Embryonic facial prominence (tissue), 1 donor: Measurements from ENCODE around the gene ATXN1.

Source experiments
- DNase-seq: peaks from one replicate; pipeline ENCODE4 v3.0.0-alpha.2; 2016; ENCODE audit errors: extremely low spot score

ATXN1 gene

DNA sequence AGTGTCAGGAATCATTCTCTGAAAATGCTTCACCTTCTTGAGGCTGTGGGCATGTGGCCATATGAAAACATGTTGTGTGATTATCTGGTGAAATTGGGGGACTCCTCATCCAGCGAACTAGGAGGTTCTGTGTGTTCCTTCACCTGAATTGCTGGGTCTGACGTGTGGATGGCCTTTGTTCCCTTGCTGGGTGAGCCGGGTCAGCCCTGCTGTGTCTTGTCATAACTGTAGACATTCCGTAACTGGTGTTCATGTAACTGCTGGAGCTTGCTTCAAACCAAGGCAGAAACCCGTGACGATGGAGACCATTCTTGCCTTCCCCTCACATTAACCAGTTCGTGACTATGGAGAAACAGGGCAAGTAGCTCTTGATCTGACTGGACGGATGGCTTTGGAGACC is 399.4 kb downstream of the ATXN1 start:
- DNase-seq: no peak

- no peak for DNase-seq
Measured at GRCh38 chr6:16361121-16361520, 400.1 kb downstream of the ATXN1 start.

- DNase-seq: no peak
Measured at GRCh38 chr6:16360365-16360764, 400.9 kb downstream of the ATXN1 start.

DNA sequence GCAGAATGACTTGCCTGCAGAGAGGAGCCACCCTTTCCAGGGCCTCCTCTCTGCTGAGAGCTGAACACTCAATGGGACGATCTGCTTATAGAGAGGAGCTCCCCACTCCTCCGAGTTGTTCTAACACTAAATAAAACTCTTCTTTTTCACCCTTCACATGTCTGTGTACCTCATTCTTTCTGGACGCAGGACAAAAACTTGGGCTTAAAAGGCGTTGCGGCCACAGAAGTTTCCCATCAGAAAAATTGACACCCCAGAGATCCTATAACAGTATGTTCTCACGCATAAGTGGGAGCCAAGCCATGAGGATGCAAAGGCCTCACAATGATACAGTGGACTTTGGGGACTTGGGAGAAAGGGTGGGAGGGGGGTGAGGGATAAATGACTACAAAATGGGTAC is 401.7 kb downstream of the ATXN1 start:
- DNase-seq: no peak

DNA sequence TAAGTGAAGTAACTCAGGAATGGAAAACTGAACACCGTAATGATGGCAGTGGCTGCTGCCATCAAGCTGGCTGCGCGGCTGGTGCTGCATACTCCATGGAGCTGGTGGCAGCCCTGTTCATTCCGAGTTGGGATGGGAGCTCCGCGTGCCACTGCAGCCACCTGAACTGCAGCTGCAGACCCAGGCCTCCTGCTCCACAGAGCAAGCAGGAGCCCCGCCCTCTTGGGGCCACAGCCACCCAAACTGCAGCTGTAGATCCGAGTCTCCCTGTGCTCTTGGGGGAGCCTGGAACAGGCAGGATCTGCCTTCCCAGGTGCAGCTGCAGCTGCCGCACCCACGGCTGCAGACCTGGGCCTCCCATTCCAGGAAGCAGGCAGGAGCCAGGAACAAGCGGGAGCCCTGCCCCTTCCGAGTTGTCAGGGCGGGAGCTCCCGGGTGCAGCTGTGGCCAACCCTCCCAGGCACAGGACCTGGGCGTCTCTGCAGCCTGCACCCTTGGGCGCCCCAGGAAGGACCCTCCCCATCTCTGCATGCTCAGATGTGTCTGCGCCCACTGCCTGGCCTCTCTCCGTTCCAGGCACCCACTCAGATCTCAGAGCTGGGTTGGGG is 402.6 kb downstream of the ATXN1 start:
- DNase-seq: no peak

GRCh38 chr6:16355699-16356446 is 405.4 kb downstream of the ATXN1 start:
- no peak for DNase-seq

DNA sequence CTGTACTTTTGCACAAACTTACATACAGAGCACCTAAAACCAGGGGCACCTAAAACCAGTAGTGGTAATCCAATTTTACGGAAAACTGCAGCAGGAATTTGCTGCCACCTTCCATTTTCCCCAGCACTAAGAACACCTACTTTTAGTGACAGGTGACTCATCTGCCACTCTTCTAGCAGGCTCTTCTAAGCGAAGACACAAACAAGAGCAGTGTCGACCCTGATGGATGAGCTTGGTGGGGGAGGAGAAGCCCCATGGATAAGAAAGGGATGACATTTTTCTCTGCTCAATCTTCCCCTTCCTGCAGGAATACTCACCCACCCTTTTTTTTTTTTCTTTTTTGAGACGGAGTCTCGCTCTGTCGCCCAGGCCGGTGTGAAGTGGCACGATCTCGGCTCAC is 406.0 kb downstream of the ATXN1 start:
- DNase-seq: no peak

GRCh38 chr6:16354692-16355091 is 406.6 kb downstream of the ATXN1 start:
- no peak for DNase-seq

DNA sequence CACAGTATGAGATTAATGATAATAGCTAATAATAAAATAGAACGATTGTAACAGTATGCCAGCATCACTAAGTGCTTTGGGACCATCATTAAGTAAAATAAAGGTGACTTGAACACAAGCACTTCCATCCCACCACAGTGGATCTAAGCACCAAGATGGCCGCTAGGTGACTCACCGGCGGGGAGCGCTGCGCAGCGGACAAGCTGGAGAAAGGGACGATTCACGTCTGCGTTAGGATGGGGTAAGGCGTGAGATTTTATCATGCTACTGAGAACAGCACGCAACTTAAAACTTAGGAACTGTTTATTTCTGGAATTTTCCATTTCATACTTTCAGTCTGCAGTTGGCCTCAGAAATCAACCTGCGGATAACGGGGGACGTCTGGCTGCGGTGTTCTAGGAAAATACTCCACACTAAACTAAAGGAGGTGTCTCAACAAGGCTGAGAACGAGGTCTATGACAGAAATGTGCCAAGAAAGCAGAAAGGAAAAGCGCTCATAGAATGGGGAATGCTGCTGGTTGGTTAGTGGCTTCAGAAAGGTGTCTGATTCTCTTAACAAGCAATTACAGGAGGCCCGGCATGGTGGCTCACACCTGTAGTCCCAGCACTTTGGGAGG is 408.3 kb downstream of the ATXN1 start:
- DNase-seq: no peak

DNA sequence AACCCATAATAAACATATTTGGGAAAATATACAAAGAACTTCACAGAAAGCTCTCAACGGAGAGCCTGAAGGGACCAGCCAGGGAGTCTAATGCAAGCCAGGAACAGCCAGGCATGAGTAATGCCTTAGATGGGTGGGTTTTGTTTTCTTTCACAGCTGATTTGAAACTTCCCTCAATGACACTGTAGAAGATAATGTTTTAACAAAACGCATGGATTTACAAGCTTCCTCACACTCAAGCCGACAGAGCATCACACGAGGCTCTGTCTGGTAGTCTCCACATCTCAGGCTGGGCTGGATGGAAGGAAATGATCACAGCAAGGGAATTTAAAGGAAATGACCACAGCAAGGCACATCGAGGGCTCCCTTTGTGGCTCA is 409.0 kb downstream of the ATXN1 start:
- DNase-seq: no peak

DNA sequence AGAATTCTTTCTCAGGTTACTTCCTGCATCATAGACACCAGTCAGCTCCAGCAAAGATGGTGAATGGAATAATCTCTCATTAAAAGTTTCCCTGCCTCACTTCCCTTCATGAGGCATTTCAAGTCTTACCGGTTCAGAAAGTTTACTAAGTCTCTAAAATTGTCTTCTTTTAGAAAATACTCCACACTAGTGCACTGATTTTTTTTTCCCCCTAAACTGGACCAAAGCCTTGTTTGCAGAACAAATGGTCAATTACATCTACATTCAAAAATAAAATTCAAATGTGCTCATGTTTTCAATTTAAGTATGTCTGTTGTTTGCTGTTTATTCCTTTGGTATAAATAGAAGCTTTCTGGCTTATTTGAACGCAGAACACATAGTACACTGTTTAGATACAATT is 411.7 kb downstream of the ATXN1 start:
- no peak for DNase-seq

GRCh38 chr6:16346831-16347230 is 414.4 kb downstream of the ATXN1 start:
- DNase-seq: no peak

DNA sequence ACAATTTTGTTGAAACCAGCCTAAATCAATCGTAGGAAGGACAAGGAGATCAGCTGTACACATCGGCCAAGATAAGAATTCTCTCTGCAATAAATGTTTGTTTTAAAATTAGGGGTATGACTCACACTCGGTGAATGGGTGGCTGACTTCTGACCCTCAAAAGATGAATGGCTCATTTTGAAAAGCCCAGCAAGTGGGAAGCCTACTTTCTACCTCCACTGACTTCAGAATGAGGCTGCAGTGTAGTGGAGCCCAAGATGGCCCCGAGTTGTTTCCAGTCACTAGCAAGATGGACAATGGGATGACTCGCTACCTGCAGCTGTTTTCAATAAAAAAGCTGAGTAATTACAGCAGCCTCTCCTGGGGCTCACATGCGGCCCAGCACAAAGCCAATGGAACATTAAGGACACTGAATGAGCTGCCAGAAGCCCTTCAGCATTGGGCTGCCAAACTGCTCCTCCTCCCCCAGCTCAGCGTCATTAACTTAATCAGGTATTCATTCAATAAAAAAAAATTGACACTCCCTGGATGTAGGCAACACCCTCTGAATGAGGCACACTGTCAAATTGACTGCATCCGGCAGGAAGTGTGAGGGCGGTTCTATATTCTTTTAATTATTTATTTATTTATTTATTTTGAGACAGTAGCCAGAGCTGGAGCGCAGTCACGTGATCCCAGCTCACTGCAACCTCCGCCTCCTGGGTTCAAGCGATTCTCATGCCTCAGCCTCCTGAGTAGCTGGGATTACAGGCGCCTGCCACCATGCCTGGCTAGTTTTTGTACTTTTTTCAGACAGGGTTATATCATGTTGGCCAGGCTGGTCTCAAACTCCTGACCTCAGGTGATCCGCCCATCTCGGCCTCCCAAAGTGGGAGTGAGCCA is 415.6 kb downstream of the ATXN1 start:
- DNase-seq: no peak

GRCh38 chr6:16344756-16345155 is 416.5 kb downstream of the ATXN1 start:
- no peak for DNase-seq

GRCh38 chr6:16343593-16343992 is 417.7 kb downstream of the ATXN1 start:
- DNase-seq: no peak

- DNase-seq: no peak
Measured at GRCh38 chr6:16339265-16339587, 422.0 kb downstream of the ATXN1 start.

DNA sequence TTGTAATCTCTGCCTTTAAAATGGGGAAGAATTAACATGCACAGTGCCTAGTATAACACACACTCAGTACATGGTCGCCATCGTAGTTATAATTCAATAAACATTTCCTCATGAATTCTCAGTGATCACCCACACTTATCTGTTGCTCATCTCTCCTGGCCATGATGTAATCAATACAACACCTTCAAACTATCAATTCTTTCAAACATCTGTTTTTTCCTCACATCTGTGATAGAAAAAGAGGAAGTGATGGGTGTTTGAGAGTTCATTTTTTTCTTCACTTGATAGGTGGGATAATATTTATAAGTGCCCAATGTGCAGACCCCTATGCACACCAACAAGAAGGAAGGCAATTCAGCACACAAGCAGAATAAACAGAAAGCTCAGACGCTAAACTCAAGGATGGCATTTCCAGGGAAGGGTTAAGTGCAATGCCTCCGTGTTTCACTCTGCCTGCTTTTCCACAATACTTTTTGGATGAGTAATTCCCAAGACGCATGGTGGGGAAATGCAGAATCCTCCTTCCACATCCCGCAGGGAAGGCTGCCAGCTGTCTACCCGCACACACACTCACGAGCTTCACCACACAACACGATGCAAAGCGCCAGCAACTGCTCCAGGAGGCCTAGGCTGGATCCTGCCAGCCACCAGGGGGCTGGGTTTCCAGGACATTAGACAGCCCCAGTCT is 422.5 kb downstream of the ATXN1 start:
- no peak for DNase-seq

DNA sequence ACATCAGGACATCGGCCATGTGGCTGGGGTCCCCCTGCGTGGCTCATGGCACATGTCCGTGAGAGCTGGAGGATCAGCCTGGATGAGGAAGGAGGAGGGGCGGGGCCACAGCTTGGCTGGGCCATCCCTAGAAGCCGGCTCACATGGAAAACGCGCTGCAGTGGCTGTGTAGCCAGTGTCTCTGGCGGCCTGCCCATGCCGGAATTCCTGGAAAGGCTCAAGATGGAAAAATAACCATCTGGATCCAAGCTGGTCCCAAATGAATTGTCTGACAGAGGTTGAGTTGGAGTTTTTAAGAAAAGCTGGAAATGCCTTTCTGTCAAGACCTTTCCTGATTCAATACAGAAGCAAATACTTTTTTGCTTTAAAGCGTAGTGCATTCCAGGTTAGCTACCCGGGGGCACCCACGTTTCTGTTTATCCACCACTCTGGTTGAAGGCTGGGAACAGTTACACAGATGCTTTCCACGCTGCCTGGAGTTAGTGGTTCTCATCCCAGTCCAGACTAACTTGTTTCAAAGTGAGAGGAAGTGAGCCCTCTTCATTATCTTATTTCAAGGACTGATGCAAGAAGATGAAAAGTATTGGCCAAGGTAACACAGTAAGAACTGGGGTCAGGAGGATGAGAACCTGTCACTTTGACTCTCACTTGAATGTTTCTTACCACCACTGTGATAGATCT is 423.8 kb downstream of the ATXN1 start:
- peak; percentile 83 for DNase-seq

DNA sequence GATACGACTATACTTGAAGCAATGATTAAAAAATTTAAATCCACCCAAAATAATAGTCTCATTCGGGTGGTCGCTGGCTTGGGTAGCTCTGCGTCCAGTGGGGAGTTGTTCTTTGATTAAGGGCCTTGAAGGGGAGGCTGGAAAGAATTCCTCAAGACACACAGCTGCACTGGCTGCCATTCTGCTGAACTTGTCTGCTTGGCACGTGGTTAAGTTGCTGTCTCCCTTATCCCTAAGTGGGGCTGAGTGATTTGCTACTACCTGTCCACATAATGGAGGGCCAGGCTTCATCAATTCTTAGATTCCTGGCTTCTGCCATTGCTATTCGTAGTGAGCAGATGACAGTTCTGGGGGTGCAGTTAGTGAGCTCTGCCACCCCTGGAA is 424.4 kb downstream of the ATXN1 start:
- no peak for DNase-seq

GRCh38 chr6:16336056-16336818 is 425.0 kb downstream of the ATXN1 start:
- no peak for DNase-seq

- DNase-seq: no peak
Measured at GRCh38 chr6:16335176-16335575, 426.1 kb downstream of the ATXN1 start.
